Uterus (tissue), 2 donors: ENCODE measurements around the gene NBEAL2.

Experiments used
- CTCF ChIP-seq, 4 experiments: fragments of 200-600 bp in 2 of 4; fragments of 450-650 bp in 2 of 4; sonication (generic) in 2 of 4; IDR thresholded peaks; one replicate each; pipeline ENCODE4 v1.5.1; 2016 to 2019; ENCODE audit warnings: antibody characterized with exemption in 4 of 4, mild to moderate bottlenecking in 2 of 4, moderate library complexity in 1 of 4
- POLR2A ChIP-seq, 2 donors: fragments of 450-650 bp; IDR thresholded peaks; one replicate each; pipeline ENCODE4 v1.6.1; 2016; ENCODE audit warnings: antibody characterized with exemption in 2 of 2, mild to moderate bottlenecking in 1 of 2, moderate library complexity in 1 of 2

GRCh38 chr3:46972396-46972795 is 7.1 kb upstream of the NBEAL2 start:
- no peak for TF ChIP-seq CTCF (IDR thresholded peaks at IDR 0.05)
- no peak for TF ChIP-seq POLR2A (IDR thresholded peaks at IDR 0.05)
